Tibial artery (tissue), 4 donors: ENCODE results near the gene IGSF23.

Experiments
- DNase-seq, 2 donors: peaks; one replicate each; pipeline ENCODE4 v3.0.0-alpha.2; 2019
- H3K27ac ChIP-seq, 2 donors: fragments of 200-600 bp; sonication (generic) in 1 of 2; 1 replicate in 1 of 2; 2 replicates in 1 of 2; pipeline ENCODE4 v1.5.1; 2018 to 2019; ENCODE audit warnings: mild to moderate bottlenecking in 1 of 2
- H3K27me3 ChIP-seq, 2 donors: fragments of 200-600 bp; sonication (generic) in 1 of 2; one replicate each; pipeline versions ENCODE4 v1.5.1 to v1.6.0; 2016 to 2019
- H3K36me3 ChIP-seq, 3 donors: fragments of 200-600 bp; sonication (generic) in 2 of 3; one replicate each; pipeline ENCODE4 v1.5.1; 2016 to 2019; ENCODE audit warnings: mild to moderate bottlenecking in 2 of 3
- H3K4me1 ChIP-seq, 4 donors: fragments of 200-600 bp; sonication (generic) in 2 of 4; 1 replicate in 3 of 4; 2 replicates in 1 of 4; pipeline ENCODE4 v1.5.1; 2016 to 2019
- H3K4me3 ChIP-seq, 2 donors: fragments of 200-600 bp; sonication (generic) in 1 of 2; 1 replicate in 1 of 2; 2 replicates in 1 of 2; pipeline ENCODE4 v1.5.1; 2018 to 2019; ENCODE audit warnings: mild to moderate bottlenecking in 2 of 2
- H3K9me3 ChIP-seq, 3 donors: fragments of 200-600 bp; sonication (generic) in 1 of 3; one replicate each; pipeline ENCODE4 v1.5.1; 2016 to 2019
- intact Hi-C: fragments of 100-400 bp; cut with DNase I; formaldehyde crosslinking; loops from one replicate; pipeline ENCODE4 v1.15.0; 2023; ENCODE audit warnings: low total_unique reads
- TF ChIP-seq, protein P1 (sequence below), 2 experiments: fragments of 200-600 bp in 1 of 2; fragments of 450-650 bp in 1 of 2; IDR thresholded peaks; one replicate each; pipeline ENCODE4 v1.5.1; 2017 to 2019; ENCODE audit warnings: antibody characterized with exemption in 2 of 2, mild to moderate bottlenecking in 1 of 2, moderate library complexity in 1 of 2

IGSF23 gene

DNA sequence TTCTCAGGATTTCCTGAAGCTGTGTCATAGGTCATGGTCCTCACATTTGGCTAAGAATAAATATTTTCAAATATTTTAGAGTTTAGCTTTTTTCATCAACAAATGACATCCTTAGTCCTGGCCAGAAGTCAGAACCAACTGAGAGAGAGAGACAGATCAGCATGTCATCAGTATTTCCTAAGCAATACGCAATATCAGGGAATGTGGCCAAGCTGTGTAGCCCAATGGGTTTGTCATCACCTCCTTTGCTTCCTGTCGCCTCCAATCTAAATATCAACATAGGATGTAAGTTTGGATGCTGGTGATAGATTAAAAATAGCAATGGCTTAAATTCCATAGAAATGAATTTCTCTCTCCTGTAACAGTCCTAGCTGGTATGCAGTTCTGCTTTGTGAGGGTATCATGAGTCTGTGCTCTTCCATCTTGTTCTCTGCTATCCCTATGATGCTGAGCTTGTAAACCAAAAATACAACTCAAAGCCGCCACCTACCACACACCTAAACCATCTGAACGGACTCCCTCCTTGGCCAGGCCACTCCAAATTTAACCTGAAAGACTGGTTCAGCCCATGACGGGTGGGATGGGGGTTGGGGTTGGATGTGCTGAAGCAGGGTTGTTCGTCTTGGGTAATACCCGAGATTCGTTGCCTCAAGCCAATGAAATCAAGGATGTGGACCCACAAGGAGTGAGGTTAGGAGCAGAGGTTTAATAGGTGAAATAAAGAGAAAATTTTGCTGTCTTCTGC, 10.0 kb upstream of the IGSF23 start:
- TF ChIP-seq, protein P1, sequence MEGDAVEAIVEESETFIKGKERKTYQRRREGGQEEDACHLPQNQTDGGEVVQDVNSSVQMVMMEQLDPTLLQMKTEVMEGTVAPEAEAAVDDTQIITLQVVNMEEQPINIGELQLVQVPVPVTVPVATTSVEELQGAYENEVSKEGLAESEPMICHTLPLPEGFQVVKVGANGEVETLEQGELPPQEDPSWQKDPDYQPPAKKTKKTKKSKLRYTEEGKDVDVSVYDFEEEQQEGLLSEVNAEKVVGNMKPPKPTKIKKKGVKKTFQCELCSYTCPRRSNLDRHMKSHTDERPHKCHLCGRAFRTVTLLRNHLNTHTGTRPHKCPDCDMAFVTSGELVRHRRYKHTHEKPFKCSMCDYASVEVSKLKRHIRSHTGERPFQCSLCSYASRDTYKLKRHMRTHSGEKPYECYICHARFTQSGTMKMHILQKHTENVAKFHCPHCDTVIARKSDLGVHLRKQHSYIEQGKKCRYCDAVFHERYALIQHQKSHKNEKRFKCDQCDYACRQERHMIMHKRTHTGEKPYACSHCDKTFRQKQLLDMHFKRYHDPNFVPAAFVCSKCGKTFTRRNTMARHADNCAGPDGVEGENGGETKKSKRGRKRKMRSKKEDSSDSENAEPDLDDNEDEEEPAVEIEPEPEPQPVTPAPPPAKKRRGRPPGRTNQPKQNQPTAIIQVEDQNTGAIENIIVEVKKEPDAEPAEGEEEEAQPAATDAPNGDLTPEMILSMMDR (IDR thresholded peaks at IDR 0.05) = no peak
- peaks cover 0 to 5% (median 1%) of the 10 kb centered on the region in 3 donors for H3K9me3 ChIP-seq
- H3K4me1 ChIP-seq = peaks cover 0 to 11% (median 0%) of the 10 kb centered on the region in 4 donors
- H3K27ac ChIP-seq = no peak overlapping the region
- no peak for DNase-seq
- no peak overlapping the region for H3K4me3 ChIP-seq
- H3K36me3 ChIP-seq = no peaks in the 10 kb centered on the region
- H3K27me3 ChIP-seq = peaks cover 0 to 9% of the 10 kb centered on the region in 2 donors
- intact Hi-C loops = no loop called here

GRCh38 chr19:44604241-44604640, 9.1 kb upstream of the IGSF23 start:
- peaks cover 0 to 5% of the 10 kb centered on the region in 2 donors for H3K27me3 ChIP-seq
- H3K4me1 ChIP-seq = peaks cover 0 to 11% (median 0%) of the 10 kb centered on the region in 4 donors
- intact Hi-C loops = no loop called here
- H3K4me3 ChIP-seq = no peak overlapping the region
- no peaks in the 10 kb centered on the region for H3K36me3 ChIP-seq
- no peaks in the 10 kb centered on the region for H3K9me3 ChIP-seq
- TF ChIP-seq, protein P1 (IDR thresholded peaks at IDR 0.05) = no peak
- no peak overlapping the region for H3K27ac ChIP-seq
- no peak for DNase-seq

- no peaks in the 10 kb centered on the region for H3K36me3 ChIP-seq
- no peak overlapping the region for H3K4me3 ChIP-seq
- intact Hi-C loops = no loop called here
- peaks cover 0 to 11% (median 0%) of the 10 kb centered on the region in 4 donors for H3K4me1 ChIP-seq
- no peaks in the 10 kb centered on the region for H3K9me3 ChIP-seq
- no peak for DNase-seq
- TF ChIP-seq, protein P1 (IDR thresholded peaks at IDR 0.05) = no peak
- no peak overlapping the region for H3K27ac ChIP-seq
- H3K27me3 ChIP-seq = peaks cover 0 to 5% of the 10 kb centered on the region in 2 donors
Observed at GRCh38 chr19:44605547-44605946, 7.8 kb upstream of the IGSF23 start.

DNA sequence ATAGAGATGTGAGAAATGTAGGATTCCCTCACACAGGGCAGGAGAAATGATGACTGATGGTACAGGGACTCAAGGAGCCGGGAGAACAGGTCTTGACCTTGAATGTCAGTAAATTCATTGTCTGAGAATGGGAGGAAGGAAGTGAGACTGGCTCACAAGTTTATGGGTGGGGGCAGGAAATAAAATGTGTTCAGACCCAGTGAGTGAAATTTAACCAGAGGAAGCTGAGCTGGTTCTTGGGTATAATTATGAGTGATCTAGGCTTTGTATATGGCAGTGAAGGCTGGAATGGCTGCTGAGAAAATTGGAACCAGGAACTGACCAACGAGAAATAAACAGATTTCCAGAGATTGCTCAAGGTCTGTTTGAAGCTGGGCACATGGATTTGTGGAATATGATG, 6.3 kb upstream of the IGSF23 start:
- DNase-seq = no peak
- no peak overlapping the region for H3K27ac ChIP-seq
- H3K9me3 ChIP-seq = no peaks in the 10 kb centered on the region
- no peak overlapping the region for H3K4me3 ChIP-seq
- TF ChIP-seq, protein P1 (IDR thresholded peaks at IDR 0.05) = no peak
- H3K36me3 ChIP-seq = no peaks in the 10 kb centered on the region
- H3K4me1 ChIP-seq = peaks cover 0 to 11% (median 0%) of the 10 kb centered on the region in 4 donors
- peaks cover 0 to 5% of the 10 kb centered on the region in 2 donors for H3K27me3 ChIP-seq
- intact Hi-C loops = no loop called here

- no peaks in the 10 kb centered on the region for H3K36me3 ChIP-seq
- H3K4me1 ChIP-seq = peaks cover 0 to 11% (median 0%) of the 10 kb centered on the region in 4 donors
- intact Hi-C loops = no loop called here
- no peak overlapping the region for H3K4me3 ChIP-seq
- TF ChIP-seq, protein P1 (IDR thresholded peaks at IDR 0.05) = no peak
- H3K9me3 ChIP-seq = no peaks in the 10 kb centered on the region
- H3K27ac ChIP-seq = no peak overlapping the region
- no peak for DNase-seq
- peaks cover 0 to 5% of the 10 kb centered on the region in 2 donors for H3K27me3 ChIP-seq
Observed at GRCh38 chr19:44607917-44608316, 5.4 kb upstream of the IGSF23 start.
